ENCODE measurements around the gene TMEM35B.
"Not testable (repeated sequence)": the region's sequence is repeated elsewhere in the genome, so short reads cannot be mapped to it uniquely, and the experiment has no call there.

Gene TMEM35B

GRCh38 chr1:34975771-34976170, 9.4 kb downstream of the TMEM35B start:
- no peak for DNase-seq (ENCODE audit: low read depth)

- DNase-seq (ENCODE audit: low read depth) = no peak
These were observed 9.8 kb downstream of the TMEM35B start for GRCh38 chr1:34975338-34975737.

GRCh38 chr1:34974626-34975025, 10.5 kb downstream of the TMEM35B start:
- no peak for DNase-seq (ENCODE audit: low read depth)

GRCh38 chr1:34973326-34973725, 11.8 kb downstream of the TMEM35B start:
- DNase-seq (ENCODE audit: low read depth) = no peak

GRCh38 chr1:34970829-34971228, 14.3 kb downstream of the TMEM35B start:
- DNase-seq (ENCODE audit: low read depth) = no peak

- no peak for DNase-seq (ENCODE audit: low read depth)
These were observed 14.9 kb downstream of the TMEM35B start for GRCh38 chr1:34970220-34970735.

GRCh38 chr1:34968297-34968696, 16.9 kb downstream of the TMEM35B start:
- not testable (repeated sequence) for DNase-seq (ENCODE audit: low read depth)

- DNase-seq (ENCODE audit: low read depth) = not testable (repeated sequence)
These were observed 17.5 kb downstream of the TMEM35B start for GRCh38 chr1:34967672-34968071.

GRCh38 chr1:34965597-34965996, 19.6 kb downstream of the TMEM35B start:
- DNase-seq (ENCODE audit: low read depth) = no peak

- no peak for DNase-seq (ENCODE audit: low read depth)
These were observed 34.7 kb downstream of the TMEM35B start for GRCh38 chr1:34950428-34950827.

- not testable (repeated sequence) for DNase-seq (ENCODE audit: low read depth)
These were observed 36.4 kb downstream of the TMEM35B start for GRCh38 chr1:34948739-34949138.

- not testable (repeated sequence) for DNase-seq (ENCODE audit: low read depth)
These were observed 37.4 kb downstream of the TMEM35B start for GRCh38 chr1:34947641-34948314.

GRCh38 chr1:34946211-34946610, 38.9 kb downstream of the TMEM35B start:
- no peak for DNase-seq (ENCODE audit: low read depth)

GRCh38 chr1:34941798-34942197, 43.3 kb downstream of the TMEM35B start:
- DNase-seq (ENCODE audit: low read depth) = not testable (repeated sequence)
